ELF-1 (cell line): ENCODE data around the gene RALGAPA1.
"Not testable (repeated sequence)": the region's sequence is repeated elsewhere in the genome, so short reads cannot be mapped to it uniquely, and the experiment has no call there.

Experiments used
- DNase-seq: peaks from one replicate; pipeline ENCODE4 v3.0.0-alpha.2; 2016; ENCODE audit warnings: low read depth, low spot score

Gene RALGAPA1

GRCh38 chr14:35821564-35822411 is 12.7 kb upstream of the RALGAPA1 start:
- peak; percentile 25 for DNase-seq

- no peak for DNase-seq
Measured at GRCh38 chr14:35819591-35820540, 10.8 kb upstream of the RALGAPA1 start.

GRCh38 chr14:35818346-35819115 is 9.4 kb upstream of the RALGAPA1 start:
- no peak for DNase-seq

GRCh38 chr14:35814371-35815005 is 5.4 kb upstream of the RALGAPA1 start:
- peak; percentile 29 for DNase-seq

- DNase-seq = no peak
Measured at GRCh38 chr14:35810963-35811362, 1.9 kb upstream of the RALGAPA1 start.

GRCh38 chr14:35809597-35809996 is 502 bp upstream of the RALGAPA1 start:
- no peak for DNase-seq

- peak; percentile 33 for DNase-seq
Measured at GRCh38 chr14:35808076-35808637, 938 bp downstream of the RALGAPA1 start.

GRCh38 chr14:35807131-35807961 is 1.7 kb downstream of the RALGAPA1 start:
- DNase-seq = no peak

GRCh38 chr14:35806006-35806907 is 2.8 kb downstream of the RALGAPA1 start:
- no peak for DNase-seq

GRCh38 chr14:35797796-35798195 is 11.3 kb downstream of the RALGAPA1 start:
- no peak for DNase-seq

- DNase-seq = no peak
Measured at GRCh38 chr14:35789651-35790050, 19.4 kb downstream of the RALGAPA1 start.

- no peak for DNase-seq
Measured at GRCh38 chr14:35786856-35787255, 22.2 kb downstream of the RALGAPA1 start.

GRCh38 chr14:35783699-35784098 is 25.4 kb downstream of the RALGAPA1 start:
- no peak for DNase-seq

- DNase-seq = no peak
Measured at GRCh38 chr14:35779368-35779767, 29.7 kb downstream of the RALGAPA1 start.

- DNase-seq = not testable (repeated sequence)
Measured at GRCh38 chr14:35777550-35777949, 31.5 kb downstream of the RALGAPA1 start.

GRCh38 chr14:35776823-35777222 is 32.3 kb downstream of the RALGAPA1 start:
- DNase-seq = no peak

GRCh38 chr14:35776085-35776484 is 33.0 kb downstream of the RALGAPA1 start:
- not testable (repeated sequence) for DNase-seq

- DNase-seq = no peak
Measured at GRCh38 chr14:35766700-35767082, 42.4 kb downstream of the RALGAPA1 start.
